Measurements from ENCODE around the gene POLR2M.

The POLR2M gene

GRCh38 chr15:57681011-57681410 lies 25.5 kb upstream of the POLR2M start:
- Mint-ChIP-seq H3K4me1 (peaks cover 0 to 1% of the 10 kb centered on the region in 2 donors), H3K4me3 (no peak overlapping the region), H3K27ac (no peak overlapping the region), H3K9me3 (no peaks in the 10 kb centered on the region), H3K27me3 (no peaks in the 10 kb centered on the region), H3K36me3 (peaks cover 5 to 25% of the 10 kb centered on the region in 2 donors)
- DNase-seq (no peak), ATAC-seq (replicated peaks) (no peak)

- peaks cover 5 to 23% of the 10 kb centered on the region in 2 donors for H3K36me3 Mint-ChIP-seq
- no peaks in the 10 kb centered on the region for H3K27me3 Mint-ChIP-seq
Observed at GRCh38 chr15:57683481-57683880, 23.0 kb upstream of the POLR2M start.

GRCh38 chr15:57684491-57685151 lies 21.9 kb upstream of the POLR2M start:
- H3K27ac Mint-ChIP-seq = no peak overlapping the region
- H3K4me1 Mint-ChIP-seq = peaks cover 0 to 1% of the 10 kb centered on the region in 2 donors
- no peaks in the 10 kb centered on the region for H3K9me3 Mint-ChIP-seq
- ATAC-seq (replicated peaks) (no peak), DNase-seq (no peak)
- no peak overlapping the region for H3K4me3 Mint-ChIP-seq
- H3K36me3 Mint-ChIP-seq = peaks cover under 1 to 18% of the 10 kb centered on the region in 2 donors
- no peaks in the 10 kb centered on the region for H3K27me3 Mint-ChIP-seq

More at GRCh38 chr15:57683481-57683880, 23.0 kb upstream of the POLR2M start:
- H3K9me3 Mint-ChIP-seq = no peaks in the 10 kb centered on the region
- DNase-seq = no peak
- H3K27ac Mint-ChIP-seq = no peak overlapping the region
- H3K4me1 Mint-ChIP-seq = peaks cover 0 to 1% of the 10 kb centered on the region in 2 donors
- no peak for ATAC-seq (replicated peaks)
- H3K4me3 Mint-ChIP-seq = no peak overlapping the region

- H3K4me3 Mint-ChIP-seq = no peak overlapping the region
- peaks cover 0 to 14% of the 10 kb centered on the region in 2 donors for H3K36me3 Mint-ChIP-seq
- no peak overlapping the region for H3K27ac Mint-ChIP-seq
- H3K27me3 Mint-ChIP-seq = no peaks in the 10 kb centered on the region
- ATAC-seq (replicated peaks) (no peak), DNase-seq (no peak)
- H3K4me1 Mint-ChIP-seq = no peaks in the 10 kb centered on the region
- no peaks in the 10 kb centered on the region for H3K9me3 Mint-ChIP-seq
Observed at GRCh38 chr15:57685306-57686095, 21.0 kb upstream of the POLR2M start.

- Mint-ChIP-seq H3K9me3 (no peaks in the 10 kb centered on the region), H3K4me3 (no peak overlapping the region), H3K27me3 (no peaks in the 10 kb centered on the region), H3K36me3 (peaks cover 0 to 12% of the 10 kb centered on the region in 2 donors), H3K27ac (no peak overlapping the region), H3K4me1 (no peaks in the 10 kb centered on the region)
- ATAC-seq (replicated peaks) (no peak), DNase-seq (no peak)
Observed at GRCh38 chr15:57686657-57687056, 19.9 kb upstream of the POLR2M start.

GRCh38 chr15:57690341-57690966 lies 16.1 kb upstream of the POLR2M start:
- no peak for DNase-seq
- Mint-ChIP-seq H3K4me3 (no peak overlapping the region), H3K9me3 (no peaks in the 10 kb centered on the region), H3K36me3 (no peaks in the 10 kb centered on the region), H3K27ac (no peak overlapping the region), H3K4me1 (no peaks in the 10 kb centered on the region), H3K27me3 (peaks cover 3 to 4% of the 10 kb centered on the region in 2 donors)
- no peak for ATAC-seq (replicated peaks)

- Mint-ChIP-seq H3K4me3 (no peak overlapping the region), H3K27ac (no peak overlapping the region), H3K36me3 (no peaks in the 10 kb centered on the region), H3K27me3 (peaks cover 4 to 6% of the 10 kb centered on the region in 2 donors), H3K4me1 (no peaks in the 10 kb centered on the region), H3K9me3 (no peaks in the 10 kb centered on the region)
- ATAC-seq (replicated peaks) (no peak), DNase-seq (no peak)
Observed at GRCh38 chr15:57691082-57691481, 15.4 kb upstream of the POLR2M start.

GRCh38 chr15:57692709-57693108 lies 13.8 kb upstream of the POLR2M start:
- no peak overlapping the region for H3K27ac Mint-ChIP-seq
- H3K36me3 Mint-ChIP-seq = no peaks in the 10 kb centered on the region
- no peaks in the 10 kb centered on the region for H3K4me1 Mint-ChIP-seq
- no peak for DNase-seq
- H3K4me3 Mint-ChIP-seq = no peak overlapping the region
- H3K9me3 Mint-ChIP-seq = no peaks in the 10 kb centered on the region
- ATAC-seq (replicated peaks) = no peak
- peaks cover 10 to 22% of the 10 kb centered on the region in 2 donors for H3K27me3 Mint-ChIP-seq

- Mint-ChIP-seq H3K4me3 (no peak overlapping the region), H3K27ac (no peak overlapping the region), H3K36me3 (no peaks in the 10 kb centered on the region), H3K9me3 (no peaks in the 10 kb centered on the region), H3K27me3 (peaks cover 11 to 30% of the 10 kb centered on the region in 2 donors), H3K4me1 (no peaks in the 10 kb centered on the region)
- DNase-seq = no peak
- ATAC-seq (replicated peaks) = no peak
Observed at GRCh38 chr15:57694279-57694678, 12.2 kb upstream of the POLR2M start.

GRCh38 chr15:57696146-57696545 lies 10.4 kb upstream of the POLR2M start:
- H3K27me3 Mint-ChIP-seq = peaks cover 22 to 43% of the 10 kb centered on the region in 2 donors
- ATAC-seq (replicated peaks) (no peak), DNase-seq (no peak)

GRCh38 chr15:57697588-57697987 lies 8.9 kb upstream of the POLR2M start:
- H3K4me1 Mint-ChIP-seq = no peaks in the 10 kb centered on the region
- no peaks in the 10 kb centered on the region for H3K9me3 Mint-ChIP-seq
- no peaks in the 10 kb centered on the region for H3K36me3 Mint-ChIP-seq
- H3K27me3 Mint-ChIP-seq = peaks cover 30 to 52% of the 10 kb centered on the region in 2 donors
- DNase-seq = no peak
- no peak overlapping the region for H3K4me3 Mint-ChIP-seq
- ATAC-seq (replicated peaks) = no peak
- no peak overlapping the region for H3K27ac Mint-ChIP-seq

More at GRCh38 chr15:57696146-57696545, 10.4 kb upstream of the POLR2M start:
- Mint-ChIP-seq H3K27ac (no peak overlapping the region), H3K9me3 (no peaks in the 10 kb centered on the region), H3K4me1 (no peaks in the 10 kb centered on the region), H3K36me3 (no peaks in the 10 kb centered on the region), H3K4me3 (no peak overlapping the region)

GRCh38 chr15:57698243-57698642 lies 8.3 kb upstream of the POLR2M start:
- no peak for DNase-seq

GRCh38 chr15:57698991-57699390 lies 7.5 kb upstream of the POLR2M start:
- DNase-seq (no peak), ATAC-seq (replicated peaks) (no peak)
- Mint-ChIP-seq H3K9me3 (no peaks in the 10 kb centered on the region), H3K27me3 (peaks cover 30 to 52% of the 10 kb centered on the region in 2 donors), H3K4me3 (no peak overlapping the region), H3K27ac (no peak overlapping the region), H3K4me1 (no peaks in the 10 kb centered on the region), H3K36me3 (peaks cover 0 to under 1% of the 10 kb centered on the region in 2 donors)

More at GRCh38 chr15:57698243-57698642, 8.3 kb upstream of the POLR2M start:
- Mint-ChIP-seq H3K4me3 (no peak overlapping the region), H3K4me1 (no peaks in the 10 kb centered on the region), H3K27me3 (peaks cover 30 to 52% of the 10 kb centered on the region in 2 donors), H3K9me3 (no peaks in the 10 kb centered on the region), H3K36me3 (no peaks in the 10 kb centered on the region), H3K27ac (no peak overlapping the region)
- no peak for ATAC-seq (replicated peaks)

- Mint-ChIP-seq H3K27me3 (peaks cover 19 to 25% of the 10 kb centered on the region in 2 donors), H3K4me1 (peaks cover 10 to 18% of the 10 kb centered on the region in 2 donors), H3K36me3 (peaks cover 0 to 7% of the 10 kb centered on the region in 2 donors), H3K27ac (no peak overlapping the region), H3K4me3 (no peak overlapping the region), H3K9me3 (no peaks in the 10 kb centered on the region)
- DNase-seq (no peak), ATAC-seq (replicated peaks) (no peak)
Observed at GRCh38 chr15:57703387-57703786, 3.1 kb upstream of the POLR2M start.

Data from stimulated activated naive B cell treated with anti-CD40 and anti-IgM and Interleukin-4, amounts not matched to agents 10 μg/mL and 1 μg/mL and 100 μg/mL, for 72 hours (primary cell).